Amygdala (tissue), 56 donors: ENCODE results near the gene MTARC1.

ENCODE experiments used
- DNase-seq, 56 donors: peaks; one replicate each; lab custom pipeline; 2025; lab: John Stamatoyannopoulos, UW

The MTARC1 gene

DNA sequence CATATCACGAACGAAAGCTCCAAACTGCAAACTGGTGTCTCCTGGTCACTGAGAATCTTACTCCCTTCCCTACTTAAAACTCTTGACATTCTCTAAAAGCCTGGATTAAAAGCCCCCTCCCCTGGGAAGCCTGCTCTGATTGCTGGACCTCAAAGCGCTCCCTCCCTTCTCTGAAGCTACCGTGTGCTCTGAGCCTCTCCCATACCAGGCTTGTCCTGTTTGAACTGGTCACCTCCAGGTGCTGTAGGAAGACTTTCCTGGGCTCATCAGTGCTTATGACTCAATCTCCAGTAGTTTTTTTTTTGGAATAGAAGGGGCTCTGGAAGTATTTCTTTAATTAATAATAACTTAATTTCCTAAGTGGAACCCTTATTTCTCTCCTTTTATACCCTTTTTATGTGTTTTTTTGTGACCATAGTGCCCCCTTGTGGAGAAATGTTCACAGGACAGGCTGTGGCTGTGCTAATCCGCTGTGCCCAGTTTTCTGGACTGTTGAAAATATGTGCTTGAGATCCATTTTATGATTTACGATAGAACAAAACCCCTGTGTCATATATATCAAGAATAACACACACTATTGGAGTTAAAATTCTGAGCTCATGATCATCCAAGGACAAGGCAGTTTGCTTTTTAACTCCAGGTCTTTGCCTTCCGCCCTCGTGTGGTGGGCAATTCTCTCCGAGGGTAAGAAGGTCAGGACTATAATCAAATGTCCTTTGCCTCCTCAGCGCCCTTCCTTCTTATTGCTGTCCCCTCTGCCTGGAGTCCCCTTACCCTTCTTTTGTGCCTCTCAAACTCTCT is 16.9 kb downstream of the MTARC1 start:
- DNase-seq: peak in 5 of 56 donors; percentile 7 to 67 (median 18)

DNA sequence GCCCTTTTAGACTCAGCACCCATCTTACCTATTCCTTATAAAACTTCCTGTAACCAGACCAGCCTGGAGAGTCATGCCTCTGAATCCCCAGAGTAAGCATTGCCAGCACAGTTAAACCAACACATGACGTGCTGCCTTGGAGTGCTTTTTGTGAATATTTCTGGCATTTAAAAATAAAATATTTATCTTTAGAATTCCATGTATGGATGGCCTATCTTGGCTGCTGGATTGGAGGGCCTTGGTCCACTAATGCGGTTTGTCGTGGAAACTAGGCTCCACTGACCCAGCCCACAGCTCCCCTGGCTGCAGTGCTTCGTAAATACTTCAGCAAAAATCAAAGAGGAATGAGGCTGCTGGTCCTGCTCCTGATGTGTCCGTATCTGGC is 17.5 kb downstream of the MTARC1 start:
- no peak for DNase-seq

DNA sequence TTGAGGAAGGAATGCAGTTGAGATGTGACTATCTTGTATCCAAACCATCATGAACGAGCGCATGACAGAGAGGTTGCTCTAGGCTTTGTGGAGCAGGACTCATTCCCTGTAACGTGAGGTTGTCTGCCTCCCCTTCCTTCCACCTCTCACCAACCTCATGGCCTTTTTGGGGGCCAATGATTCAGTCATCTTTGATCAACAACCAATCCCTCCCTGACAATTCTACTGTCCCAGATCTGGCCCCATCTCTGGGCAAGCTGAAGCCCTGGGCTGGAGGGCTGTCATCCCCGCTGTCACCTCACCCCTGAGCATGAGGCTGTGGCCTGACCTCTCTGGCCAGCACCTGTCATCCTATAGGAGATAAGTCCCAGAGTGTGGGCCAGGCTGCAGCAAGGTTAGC is 19.7 kb downstream of the MTARC1 start:
- DNase-seq: no peak

DNA sequence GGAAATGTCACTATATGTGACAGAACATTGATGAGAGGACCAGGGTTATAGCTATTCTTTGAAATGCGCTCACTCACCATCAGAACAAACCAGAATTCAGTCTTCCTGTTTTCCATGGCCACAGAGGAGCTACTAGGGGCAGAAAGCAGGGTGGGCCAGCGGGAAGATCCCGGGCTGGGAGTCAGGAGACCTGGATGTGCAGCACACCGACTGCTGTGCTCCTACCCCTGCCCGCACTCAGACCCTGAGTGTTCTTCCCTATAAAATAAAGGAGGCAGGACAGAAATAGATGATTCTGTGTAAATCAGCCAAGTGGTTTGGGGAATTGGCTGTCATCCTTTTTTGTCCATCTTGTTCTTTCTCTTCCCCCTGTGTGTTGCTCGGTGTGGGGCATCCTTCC is 21.0 kb downstream of the MTARC1 start:
- DNase-seq: no peak

DNA sequence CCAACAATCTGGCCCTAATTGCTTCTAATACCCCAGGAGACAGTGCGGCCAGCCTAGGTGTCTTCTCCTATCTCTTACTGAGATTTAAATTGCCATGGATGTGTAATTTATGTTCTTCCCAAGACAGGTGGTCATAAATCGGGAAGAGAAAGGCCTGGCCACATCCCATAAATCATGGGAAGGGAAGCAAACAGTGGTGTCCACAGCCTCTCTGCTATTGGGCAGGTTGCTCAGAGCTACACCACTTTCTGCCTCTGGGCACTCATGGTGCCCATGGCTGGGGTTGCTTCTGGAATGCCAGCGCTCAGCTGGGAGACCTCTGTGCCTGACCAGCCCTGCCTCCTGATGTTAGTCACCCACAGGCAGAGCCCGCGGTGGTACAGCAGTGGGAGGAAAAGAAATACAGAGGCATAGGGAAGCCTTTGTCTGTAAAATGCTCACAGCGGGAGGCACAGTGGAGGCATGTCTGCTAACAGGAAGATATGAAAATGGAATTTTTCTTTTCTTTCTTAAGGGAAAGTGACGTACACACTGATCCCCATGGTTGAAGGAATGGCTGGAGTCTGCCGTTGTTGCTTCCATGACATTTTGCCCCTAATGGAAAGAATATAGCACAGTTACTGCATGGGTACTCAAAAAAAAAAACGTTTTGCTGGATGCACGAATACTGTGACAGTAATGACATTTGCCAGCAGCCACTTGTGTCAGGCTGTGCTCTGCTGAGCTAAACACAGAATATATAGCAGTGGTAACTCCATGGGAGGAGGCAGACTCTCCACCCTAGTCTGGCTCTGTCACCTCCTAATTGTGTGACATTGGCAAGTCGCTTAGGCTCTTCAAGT is 21.9 kb downstream of the MTARC1 start:
- no peak for DNase-seq

DNA sequence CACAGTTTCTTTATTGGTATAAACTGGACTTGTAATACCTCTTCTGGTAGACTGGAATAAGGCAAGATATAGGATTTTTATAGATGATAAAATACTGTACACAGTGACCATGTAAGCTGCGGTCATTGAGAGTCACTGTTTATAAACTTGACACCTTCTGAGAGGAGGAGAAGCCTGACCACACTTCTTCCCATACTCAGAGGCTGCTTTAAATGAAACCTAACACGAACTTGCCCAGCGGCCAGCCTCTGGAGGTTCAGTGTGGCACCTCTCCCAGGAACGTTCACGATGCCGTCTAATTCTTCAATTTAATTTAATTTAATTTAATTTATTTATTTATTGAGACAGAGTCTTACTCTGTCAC is 22.5 kb downstream of the MTARC1 start:
- no peak for DNase-seq

DNA sequence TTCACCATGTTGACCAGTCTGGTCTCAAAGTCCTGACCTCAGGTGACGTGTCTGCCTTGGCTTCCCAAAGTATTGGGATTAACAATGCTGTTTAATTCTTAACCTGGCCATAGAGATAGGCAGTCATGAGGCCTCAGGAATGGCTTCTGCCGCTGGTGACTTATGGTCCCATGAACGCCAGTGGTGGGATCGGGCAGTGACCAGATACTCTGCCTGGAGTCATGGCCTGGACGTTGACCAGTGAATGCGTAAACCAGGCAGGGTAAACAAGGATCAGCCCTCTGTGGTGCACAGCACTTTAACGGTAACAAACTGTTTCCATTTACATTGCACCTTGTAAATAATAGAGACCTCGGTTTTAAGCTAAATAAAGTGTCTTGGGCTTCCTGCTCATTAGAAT is 23.0 kb downstream of the MTARC1 start:
- DNase-seq: no peak

DNA sequence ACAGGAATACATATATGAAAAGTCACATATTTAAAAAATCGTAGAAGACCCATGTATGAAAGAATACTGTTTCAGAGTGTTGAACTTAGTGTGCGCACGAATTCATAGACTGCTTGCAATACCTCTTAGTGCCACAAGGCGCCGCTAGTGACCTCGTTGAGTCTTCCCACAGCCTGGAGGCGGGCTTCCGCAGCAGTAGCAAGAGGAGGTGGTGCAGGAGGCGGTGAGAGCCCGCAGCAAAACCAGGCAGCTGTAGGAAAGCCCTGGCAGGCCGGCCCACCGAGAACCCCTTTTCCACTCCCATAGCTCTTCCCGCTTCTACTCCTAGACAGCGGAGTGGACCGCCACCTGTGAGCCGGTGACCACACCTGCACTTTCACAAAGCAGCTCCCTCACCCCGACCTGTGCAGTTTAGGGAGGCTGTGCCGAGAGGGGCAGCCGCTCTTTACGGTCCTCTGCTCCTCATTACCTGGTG is 23.5 kb downstream of the MTARC1 start:
- peak in 11 of 56 donors; percentile 5 to 40 (median 14) for DNase-seq

DNA sequence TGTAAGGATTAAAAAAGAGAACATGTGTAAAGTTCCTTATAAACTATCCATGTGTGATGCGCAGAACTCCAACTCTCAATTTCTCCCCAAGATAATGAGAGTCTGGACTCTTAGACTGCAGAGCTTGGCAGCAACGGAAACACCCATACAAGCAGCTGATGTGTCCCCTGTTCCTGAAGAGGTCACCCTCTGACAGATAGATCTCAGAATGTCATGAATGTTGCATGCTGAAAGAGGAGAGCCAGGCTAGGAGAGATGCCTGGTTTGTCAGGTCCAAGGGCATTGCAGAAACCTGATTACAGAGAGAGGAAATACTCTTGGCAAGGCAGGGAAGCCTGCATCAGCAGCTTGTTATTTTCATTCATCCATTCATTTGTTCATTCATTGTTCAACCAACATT is 24.2 kb downstream of the MTARC1 start:
- DNase-seq: no peak

DNA sequence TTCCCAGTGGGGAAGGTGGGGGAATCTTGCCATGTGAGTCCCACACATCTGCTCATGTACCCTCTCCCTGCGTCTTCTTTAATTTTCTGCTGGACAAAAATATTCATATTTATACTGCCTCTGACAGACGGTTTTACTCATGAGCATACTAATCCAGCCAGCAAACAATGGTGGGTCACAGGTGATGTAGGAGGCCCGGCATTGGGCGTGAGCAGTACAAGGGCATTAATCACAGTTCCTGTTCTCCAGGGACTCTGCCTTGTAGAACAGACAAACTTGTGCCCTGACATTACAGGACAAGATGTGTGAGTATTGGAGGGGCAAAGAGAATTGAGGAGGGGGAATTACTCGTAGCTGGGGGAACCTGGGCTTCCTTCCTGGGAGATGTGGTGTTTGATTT is 25.0 kb downstream of the MTARC1 start:
- DNase-seq: no peak

DNA sequence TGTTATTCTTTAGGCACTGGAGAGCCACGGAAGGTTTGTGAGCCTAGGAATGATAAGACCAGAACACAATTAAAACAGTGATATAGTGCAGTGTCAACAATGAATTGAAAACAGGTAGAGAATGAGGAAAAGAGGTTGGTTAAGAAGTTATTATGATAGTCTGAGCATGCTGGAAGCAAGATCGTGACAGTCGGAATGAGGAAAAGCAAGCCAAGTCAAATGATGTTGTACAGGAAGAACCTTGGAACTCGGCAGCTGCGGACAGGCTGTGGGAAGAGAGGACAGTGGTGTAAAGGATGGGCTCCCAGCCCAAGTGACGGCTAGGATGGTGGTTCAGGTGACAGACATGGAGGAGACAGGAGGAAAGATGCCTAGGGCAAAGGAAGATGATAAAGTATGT is 25.6 kb downstream of the MTARC1 start:
- no peak for DNase-seq

DNA sequence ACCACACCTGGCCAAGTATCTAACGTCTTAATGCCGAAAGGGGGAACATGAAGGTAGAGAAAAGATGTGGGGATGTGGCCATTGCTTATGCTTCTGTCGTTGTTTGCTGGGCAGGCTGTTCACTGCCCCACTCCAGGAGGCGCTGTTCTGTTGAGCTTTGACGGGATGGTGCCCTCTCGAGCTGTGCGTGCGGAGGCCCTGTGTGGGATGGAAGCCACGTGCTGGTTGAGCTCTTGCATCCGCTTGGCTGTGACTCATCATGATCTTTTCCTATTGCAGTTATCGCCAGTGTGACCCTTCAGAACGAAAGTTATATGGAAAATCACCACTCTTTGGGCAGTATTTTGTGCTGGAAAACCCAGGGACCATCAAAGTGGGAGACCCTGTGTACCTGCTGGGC is 26.3 kb downstream of the MTARC1 start:
- DNase-seq: no peak

DNA sequence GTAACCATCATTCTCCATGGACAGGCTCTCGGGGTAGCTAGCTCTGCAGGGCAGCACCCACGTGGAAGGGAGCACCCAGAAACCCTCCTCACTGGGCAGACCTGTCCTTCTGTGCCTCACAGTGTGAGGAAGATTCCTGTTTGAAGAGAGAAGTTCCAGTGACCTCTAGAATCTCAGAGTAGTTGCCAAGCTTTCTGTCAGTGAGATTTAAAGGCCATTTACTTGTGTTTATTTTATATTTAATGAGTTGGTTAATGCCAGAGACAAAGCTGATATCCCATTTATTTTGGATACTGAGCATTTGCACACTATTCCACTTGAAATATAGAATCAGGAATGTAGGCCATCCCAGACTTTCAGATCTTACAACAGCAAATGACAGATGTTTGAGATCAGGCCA is 28.7 kb downstream of the MTARC1 start:
- DNase-seq: no peak

DNA sequence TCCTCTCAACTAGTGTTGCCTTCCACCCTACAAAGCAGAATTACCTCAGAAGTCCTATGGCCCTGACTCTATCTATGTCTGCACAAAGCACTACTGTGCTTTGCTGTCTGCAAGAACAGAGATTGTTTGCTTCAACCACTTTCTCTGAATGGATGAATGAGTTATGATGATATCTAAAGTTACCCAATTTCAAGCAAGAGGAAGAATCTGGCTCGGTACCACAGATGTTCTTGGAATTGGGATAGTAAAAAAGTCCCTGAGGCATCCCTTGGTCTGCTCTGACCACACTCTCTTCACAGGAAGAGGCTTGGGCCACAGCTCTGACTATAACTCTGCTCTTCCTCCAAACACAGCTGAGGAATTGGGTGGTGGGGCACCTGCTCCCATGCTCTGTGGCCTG is 31.2 kb downstream of the MTARC1 start:
- no peak for DNase-seq

DNA sequence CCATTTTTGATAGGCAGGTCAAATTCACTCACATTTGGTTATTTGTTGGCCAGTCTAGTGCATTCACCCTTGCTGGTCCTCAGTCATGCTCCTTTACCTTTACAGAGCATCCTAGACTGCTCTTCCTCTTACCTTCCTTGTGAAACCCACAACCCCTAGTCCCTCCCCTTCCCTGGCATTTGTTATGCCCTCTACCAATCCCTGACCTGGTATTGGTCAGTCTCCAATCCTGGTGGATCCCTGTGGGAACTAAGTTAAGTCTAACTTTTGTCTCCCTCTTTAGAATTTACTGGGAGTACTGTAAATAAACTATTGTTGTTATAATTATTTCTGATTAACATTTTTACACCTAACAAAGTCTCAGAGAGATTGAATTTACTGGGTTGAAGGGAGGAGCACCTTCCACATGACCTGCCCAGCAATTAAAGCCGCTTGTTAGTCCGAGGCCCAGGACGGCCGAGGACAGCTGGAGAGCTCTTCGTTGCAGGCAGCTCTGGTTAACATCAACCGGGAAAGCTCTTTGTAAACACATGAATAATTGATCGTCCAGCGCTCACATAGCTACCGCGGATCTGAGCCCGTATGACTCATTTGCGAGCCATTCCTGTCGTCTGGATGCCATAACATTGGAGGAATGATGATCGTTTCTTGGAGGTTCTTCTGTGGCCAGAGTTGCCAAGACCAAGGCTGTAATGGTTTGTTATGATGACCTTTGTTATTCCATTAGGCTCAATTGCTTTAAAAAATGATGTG is 31.9 kb downstream of the MTARC1 start:
- no peak for DNase-seq

DNA sequence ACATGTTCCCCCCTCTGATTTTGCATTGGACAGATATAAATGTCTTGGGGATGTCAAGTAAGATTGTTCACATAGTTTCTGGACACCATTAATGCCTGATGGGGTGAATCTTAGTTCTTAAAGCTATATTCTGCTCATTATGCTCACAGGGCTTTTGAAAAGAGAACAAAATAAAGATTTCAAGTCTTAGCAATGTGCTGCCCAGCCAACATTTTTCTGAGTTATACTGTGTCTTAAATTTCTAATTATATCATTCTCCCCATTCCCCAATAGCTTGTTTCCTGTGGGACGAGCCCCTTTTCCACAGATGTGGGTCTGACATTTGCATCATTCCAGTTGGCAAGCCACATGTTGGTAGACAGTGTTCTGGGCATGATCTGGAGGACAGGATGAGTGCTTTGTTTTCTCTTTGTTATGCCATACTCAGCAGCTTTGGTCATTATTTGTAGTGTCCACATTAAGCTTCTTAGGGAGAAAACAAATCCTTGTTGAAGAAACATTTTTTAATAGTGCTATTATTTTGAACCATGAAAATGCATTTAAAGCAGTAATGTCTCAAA is 32.8 kb downstream of the MTARC1 start:
- DNase-seq: no peak

DNA sequence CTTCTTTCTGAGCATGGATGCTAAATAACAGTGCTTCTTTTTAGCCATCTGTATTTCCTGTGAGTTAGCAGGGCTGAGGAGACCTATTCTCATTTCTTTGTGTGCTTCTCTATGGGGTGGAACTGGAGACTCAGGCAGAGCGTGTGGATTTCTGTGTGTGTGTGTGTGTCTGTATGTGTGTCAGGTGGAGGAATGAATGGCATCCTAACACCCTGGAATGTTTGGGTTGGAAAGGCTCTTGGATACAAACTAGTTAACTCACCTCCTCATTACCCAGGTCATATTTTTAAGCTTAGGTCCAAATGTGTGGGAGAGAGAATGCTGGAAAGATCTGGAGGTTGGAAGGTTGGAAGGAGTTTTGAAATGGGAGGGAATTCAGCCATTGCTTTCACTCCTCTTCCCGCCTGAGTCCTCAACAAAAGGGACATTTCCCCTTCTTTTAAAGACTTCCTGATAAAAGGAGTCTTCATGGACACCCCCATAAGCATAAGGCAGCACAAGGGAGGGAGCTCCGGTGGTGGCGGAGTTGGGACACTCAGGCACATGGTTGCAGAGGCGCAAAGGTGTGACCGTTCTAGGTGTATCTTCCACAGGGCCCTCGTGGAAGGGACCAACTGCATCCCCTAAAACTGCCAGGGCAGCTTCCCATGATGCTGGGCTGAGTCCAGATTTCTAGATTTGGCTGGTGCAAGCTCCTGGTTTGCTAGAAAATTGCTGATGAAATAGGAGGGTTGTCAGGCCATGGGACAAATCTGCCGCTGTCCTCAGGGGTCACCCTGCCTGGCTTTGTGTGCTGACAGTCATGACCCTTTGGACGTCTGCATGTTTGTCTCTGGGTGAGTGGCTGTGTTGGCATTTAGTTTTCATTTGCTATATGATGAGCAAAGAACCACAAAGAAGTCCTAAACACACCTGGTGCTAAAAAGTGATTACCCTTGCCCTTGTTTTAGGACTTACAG is 37.6 kb downstream of the MTARC1 start:
- no peak for DNase-seq

DNA sequence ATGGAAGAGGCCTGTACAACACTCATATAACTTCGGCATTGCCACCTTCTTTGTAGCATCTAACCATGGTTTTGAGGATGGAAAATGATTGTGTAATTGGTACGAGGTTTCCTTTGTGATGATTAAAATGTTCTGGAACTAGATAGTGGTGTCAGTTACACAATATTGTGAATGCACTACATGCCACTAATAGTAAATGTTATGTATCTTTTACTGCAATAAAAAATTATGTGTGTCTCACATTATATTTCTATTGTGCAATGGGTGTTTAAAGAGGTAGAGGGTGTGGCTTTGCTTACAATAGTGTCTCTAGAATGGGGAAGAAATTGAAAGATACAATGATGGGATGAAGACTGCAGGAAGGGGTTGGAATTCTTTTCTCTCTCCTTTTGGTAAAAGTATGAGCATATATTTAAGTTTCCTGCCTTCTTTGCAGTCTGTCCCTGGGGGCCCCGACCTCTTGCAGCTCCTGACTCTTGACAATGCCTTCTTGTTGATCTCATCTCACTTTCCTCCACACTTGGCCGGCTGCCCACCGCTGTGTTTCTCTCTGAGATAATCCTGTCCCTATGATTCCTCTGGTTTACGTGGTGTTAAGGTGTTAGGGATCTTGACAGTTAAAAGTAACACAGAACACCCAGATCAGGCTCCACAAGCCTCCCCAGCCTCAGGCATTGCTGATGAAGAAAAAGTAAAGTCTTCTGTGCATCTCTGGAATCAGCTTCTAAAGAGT is 39.3 kb downstream of the MTARC1 start:
- no peak for DNase-seq

DNA sequence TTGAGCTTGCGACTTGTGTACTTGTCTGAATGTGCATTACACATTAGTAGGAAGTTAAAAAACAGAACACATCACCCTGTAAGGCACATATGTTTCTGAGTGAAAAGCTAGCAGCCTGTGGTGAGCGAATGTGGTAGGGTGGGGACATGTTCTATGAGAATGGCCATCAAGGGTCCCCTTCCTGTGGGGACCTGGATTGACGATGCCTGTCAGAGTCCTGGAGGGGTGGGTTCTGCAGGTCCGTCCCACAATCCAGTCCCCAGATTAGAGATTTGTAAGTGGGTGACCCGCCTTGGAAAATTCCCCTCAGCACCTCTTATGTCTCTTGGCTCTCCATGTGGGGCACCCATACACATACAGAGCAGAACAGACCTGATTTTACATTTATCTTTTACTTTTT is 40.0 kb downstream of the MTARC1 start:
- DNase-seq: no peak
